Smooth muscle cell (in vitro differentiated cells): ENCODE results near the gene CHD8. TPM values are rescaled to one million over a fixed set of nuclear protein-coding genes. Genes with fewer than 3 reads are reported as not detected.
A peak's percentile ranks its signal among the peaks of the same experiment; 100 is the strongest.

Experiments
- DNase-seq: peaks from one replicate; lab custom pipeline; 2025; ENCODE audit not compliant: unreplicated experiment; lab: John Stamatoyannopoulos, UW
- H2AFZ ChIP-seq: fragments of 200-600 bp; sonication (generic); 2 replicates; pipeline ENCODE4 v1.6.0; 2016; ENCODE audit warnings: antibody characterized with exemption, low read depth, mild to moderate bottlenecking
- H3F3A ChIP-seq: fragments of 200-600 bp; sonication (generic); 2 replicates; pipeline ENCODE4 v1.6.0; 2017; ENCODE audit warnings: antibody characterized with exemption, low read depth
- H3K27ac ChIP-seq: fragments of 200-600 bp; sonication (generic); 2 replicates; pipeline ENCODE4 v1.5.1; 2016; ENCODE audit warnings: low read depth, mild to moderate bottlenecking
- H3K27me3 ChIP-seq: fragments of 200-600 bp; sonication (generic); 2 replicates; pipeline ENCODE4 v1.6.1; 2016; ENCODE audit warnings: low read depth, mild to moderate bottlenecking
- H3K36me3 ChIP-seq: fragments of 200-600 bp; sonication (generic); 2 replicates; pipeline ENCODE4 v1.5.1; 2016; ENCODE audit warnings: low read depth
- H3K4me1 ChIP-seq: fragments of 200-600 bp; sonication (generic); 2 replicates; pipeline ENCODE4 v1.5.1; 2016; ENCODE audit warnings: low read depth
- H3K4me2 ChIP-seq: fragments of 200-600 bp; sonication (generic); 2 replicates; pipeline ENCODE4 v1.6.0; 2016; ENCODE audit warnings: mild to moderate bottlenecking
- H3K4me3 ChIP-seq: fragments of 200-600 bp; sonication (generic); 2 replicates; pipeline ENCODE4 v1.5.1; 2016; ENCODE audit warnings: mild to moderate bottlenecking
- H3K79me2 ChIP-seq: fragments of 200-600 bp; sonication (generic); 2 replicates; pipeline ENCODE4 v1.6.0; 2016; ENCODE audit warnings: low read depth, mild to moderate bottlenecking
- H3K9ac ChIP-seq: fragments of 200-600 bp; sonication (generic); 2 replicates; pipeline ENCODE4 v1.6.0; 2016; ENCODE audit warnings: low read depth
- H3K9me3 ChIP-seq: fragments of 200-600 bp; sonication (generic); replicated peaks from 2 replicates; pipeline ENCODE4 v1.5.1; 2016; ENCODE audit warnings: low read depth
- H4K20me1 ChIP-seq: fragments of 200-600 bp; sonication (generic); 2 replicates; pipeline ENCODE4 v1.6.0; 2016; ENCODE audit warnings: low read depth
- CTCF ChIP-seq: fragments of 200-600 bp; sonication (generic); IDR thresholded peaks from 2 replicates; pipeline ENCODE4 v1.5.1; 2017; ENCODE audit warnings: borderline replicate concordance, mild to moderate bottlenecking, antibody characterized with exemption; ENCODE audit not compliant: insufficient read depth, poor library complexity, severe bottlenecking
- WGBS: methylation state at CpG from one replicate; pipeline ENCODE4 v1.1.7; 2016; ENCODE audit warnings: low lambda C conversion rate; 5-methylcytosine and 5-hydroxymethylcytosine counted together
- polyA plus RNA-seq: library from polyadenylated mRNA; unstranded; fragments of >200 nt; fragmentation: Nextera tagmentation; extraction: Ambion mirVana; gene quantifications from 2 replicates; pipeline ENCODE4 v1.2.1, GENCODE V29; 2016
- small RNA-seq: library from RNA; depleted of rRNA; stranded (forward); fragments of <200 nt; gene quantifications from one replicate; pipeline ENCODE3, GENCODE V24; 2014
- total RNA-seq: library from RNA; depleted of rRNA; stranded (reverse); fragments of >200 nt; gene quantifications from 2 replicates; pipeline ENCODE4 v1.2.3, GENCODE V29; 2014

The CHD8 gene
- total and polyA plus RNA-seq, 2 experiments from 2014 or later: 25.0 to 52.9 TPM

DNA sequence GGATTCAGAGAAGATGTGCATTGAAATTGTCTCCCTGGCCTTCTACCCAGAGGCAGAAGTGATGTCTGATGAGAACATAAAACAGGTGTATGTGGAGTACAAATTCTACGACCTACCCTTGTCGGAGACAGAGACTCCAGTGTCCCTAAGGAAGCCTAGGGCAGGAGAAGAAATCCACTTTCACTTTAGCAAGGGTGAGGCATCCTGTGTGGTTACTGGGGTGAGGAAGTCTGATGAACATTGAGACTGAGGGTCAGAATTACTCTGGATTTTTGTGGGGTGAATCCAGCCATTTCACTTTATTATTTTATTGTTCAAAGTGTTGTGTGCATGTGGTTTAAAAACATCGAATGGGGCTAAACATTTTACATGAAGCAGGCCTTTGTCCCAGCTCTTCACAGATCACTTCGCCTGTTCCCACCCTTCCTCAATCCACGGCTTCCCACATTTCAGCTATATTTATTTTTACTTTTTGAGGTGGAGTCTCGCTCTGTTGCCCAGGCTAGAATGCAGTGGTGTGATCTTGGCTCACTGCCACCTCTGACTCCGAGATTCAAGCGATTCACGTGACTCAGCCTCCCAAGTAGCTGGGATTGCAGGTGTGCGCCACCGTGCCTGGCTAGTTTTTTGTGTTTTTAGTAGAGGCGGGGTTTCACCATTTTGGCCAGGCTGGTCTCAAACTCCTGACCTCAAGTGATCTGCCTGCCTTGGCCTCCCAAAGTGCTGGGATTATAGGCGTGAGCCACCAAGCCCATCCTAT, 112.7 kb downstream of the CHD8 start:
- WGBS: 97% methylated on average over 13 of the region's 13 CpGs

More for the DNA sequence above, 112.7 kb downstream of the CHD8 start:
- no peak for TF ChIP-seq CTCF
- no peaks in the 10 kb centered on the region for H3K79me2 ChIP-seq
- H3K36me3 ChIP-seq: no peaks in the 10 kb centered on the region
- no peaks in the 10 kb centered on the region for H3K9me3 ChIP-seq
- DNase-seq: no peak
- no peak overlapping the region for H3K27ac ChIP-seq
- H3F3A ChIP-seq: no peaks in the 10 kb centered on the region
- no peaks in the 10 kb centered on the region for H4K20me1 ChIP-seq
- no peak overlapping the region for H2AFZ ChIP-seq
- H3K4me2 ChIP-seq: no peak overlapping the region
- H3K4me3 ChIP-seq: no peak overlapping the region
- H3K4me1 ChIP-seq: no peaks in the 10 kb centered on the region
- no peak overlapping the region for H3K9ac ChIP-seq
- H3K27me3 ChIP-seq: peaks cover 29% of the 10 kb centered on the region

Small RNA genes lying within 50 kb of the gene (small RNA-seq; reads per million reads assigned to genes)
- gene RN7SL650P: not detected
- gene SNORD8: 6,799 reads per million, percentile 100 among the genes with 10 or more reads in this experiment
- gene SNORD9: 163 reads per million, percentile 99 among the genes with 10 or more reads in this experiment

Other genes starting within 250 kb of the CHD8 start
- gene HNRNPC, start 186.7 kb downstream of the CHD8 start, total RNA-seq: 514 and 606 TPM in 2 replicates
- 408 TPM in 2 replicates for gene HNRNPC, start 186.7 kb downstream of the CHD8 start, polyA plus RNA-seq
- gene RPGRIP1, start 176.0 kb downstream of the CHD8 start, total RNA-seq: not detected in 2 replicates
- 0.21 TPM in 1 of 2 replicates, not detected in the other for gene RPGRIP1, start 176.0 kb downstream of the CHD8 start, polyA plus RNA-seq
- gene SUPT16H, start 72.1 kb downstream of the CHD8 start, total RNA-seq: 62.9 and 68.0 TPM in 2 replicates
- gene SUPT16H, start 72.1 kb downstream of the CHD8 start, polyA plus RNA-seq: 52.3 and 55.1 TPM in 2 replicates
- gene RAB2B, start 20.8 kb upstream of the CHD8 start, total RNA-seq: 30.4 and 36.0 TPM in 2 replicates
- 15.3 and 15.4 TPM in 2 replicates for gene RAB2B, start 20.8 kb upstream of the CHD8 start, polyA plus RNA-seq
- gene TOX4, start 21.1 kb upstream of the CHD8 start, total RNA-seq: 31.9 and 33.9 TPM in 2 replicates
- 54.5 and 58.4 TPM in 2 replicates for gene TOX4, start 21.1 kb upstream of the CHD8 start, polyA plus RNA-seq
- gene METTL3, start 55.2 kb upstream of the CHD8 start, total RNA-seq: 37.6 and 43.6 TPM in 2 replicates
- gene METTL3, start 55.2 kb upstream of the CHD8 start, polyA plus RNA-seq: 25.5 and 29.7 TPM in 2 replicates
- gene SALL2, start 70.2 kb upstream of the CHD8 start, total RNA-seq: 4.5 and 5.9 TPM in 2 replicates
- gene SALL2, start 70.2 kb upstream of the CHD8 start, polyA plus RNA-seq: 4.5 and 6.7 TPM in 2 replicates
- gene OR10G3, start 124.0 kb upstream of the CHD8 start, total RNA-seq: not detected in 2 replicates
- gene OR10G3, start 124.0 kb upstream of the CHD8 start, polyA plus RNA-seq: not detected in 2 replicates
- gene OR10G2, start 178.8 kb upstream of the CHD8 start, total RNA-seq: not detected in 2 replicates
- not detected in 2 replicates for gene OR10G2, start 178.8 kb upstream of the CHD8 start, polyA plus RNA-seq
- not detected in 2 replicates for gene OR4E2, start 197.7 kb upstream of the CHD8 start, total RNA-seq
- gene OR4E2, start 197.7 kb upstream of the CHD8 start, polyA plus RNA-seq: not detected in 2 replicates
- not detected in 2 replicates for gene OR4E1, start 217.7 kb upstream of the CHD8 start, total RNA-seq
- gene OR4E1, start 217.7 kb upstream of the CHD8 start, polyA plus RNA-seq: not detected in 2 replicates